ENCODE measurements around the gene CDC14C. TPM values are rescaled to one million over a fixed set of nuclear protein-coding genes. Genes with fewer than 3 reads are reported as not detected.

The CDC14C gene
- total and polyA plus RNA-seq, 9 of the 15 experiments (the other 6 are each of a cell fraction or from before 2014, with no cell fraction given): not detected

GRCh38 chr7:48931481-48931880 lies 7.1 kb downstream of the CDC14C start:
- Histone ChIP-seq H2AFZ (ENCODE audit: low read depth, low read length) (no peak overlapping the region), H3K9ac (ENCODE audit: insufficient read depth in 1 of 2, low read depth in 2 of 2, low read length in 2 of 2) (no peak overlapping the region), H3K4me3 (no peak overlapping the region), H3K79me2 (ENCODE audit: control insufficient read depth, insufficient read depth, low read length) (no peaks in the 10 kb centered on the region), H3K4me1 (replicated peaks in 1 of 2; ENCODE audit: control insufficient read depth in 2 of 2, insufficient read depth in 2 of 2, low read length in 2 of 2) (no peaks in the 10 kb centered on the region), H3K9me3 (replicated peaks; ENCODE audit: control insufficient read depth, insufficient read depth, low read depth, low read length) (no peaks in the 10 kb centered on the region), H3K4me2 (ENCODE audit: insufficient read depth, low read length) (no peak overlapping the region), H3K27me3 (ENCODE audit: control insufficient read depth in 2 of 2, insufficient read depth in 2 of 2, low read length in 2 of 2) (no peaks in the 10 kb centered on the region), H3K27ac (ENCODE audit: extremely low read depth, low read depth, low read length) (no peak overlapping the region), H4K20me1 (replicated peaks; ENCODE audit: control insufficient read depth, insufficient read depth, low read length) (no peaks in the 10 kb centered on the region), H3K9me1 (ENCODE audit: control insufficient read depth, insufficient read depth, low read length) (no peaks in the 10 kb centered on the region), H3K36me3 (ENCODE audit: control insufficient read depth, insufficient read depth, low read length) (no peaks in the 10 kb centered on the region)
- ChIA-PET POLR2A (no interaction called here), CTCF (ENCODE audit: low intra/inter-chr PET ratio) (no interaction called here)
- BruUV-seq (replicated peaks): no TSS peak
- DNase-seq (ENCODE audit: extremely low read depth in 1 of 4, low spot score in 3 of 4) (no peak), ATAC-seq (no peak), FAIRE-seq (no peak)
- intact Hi-C loops (cut with micrococcal nuclease) (no loop called here), in situ Hi-C loops (cut with MboI) (no loop called here)
- WGBS (ENCODE audit: insufficient coverage, low coverage, missing lambda C conversion rate): 7% methylated on average over 2 of the region's 2 CpGs
- TF ChIP-seq SRSF7 (optimal IDR thresholded peaks at IDR 0.05; ENCODE audit: low read depth, low read length) (no peak), RCOR1 (IDR thresholded peaks at IDR 0.05; ENCODE audit: borderline replicate concordance in 1 of 2, low read depth in 2 of 2, low read length in 2 of 2) (no peak), ZBTB7A (IDR thresholded peaks at IDR 0.05; ENCODE audit: borderline replicate concordance, control insufficient read depth, low read depth, low read length) (no peak), TSHZ1 (CRISPR knock-in tag; IDR thresholded peaks at IDR 0.05) (no peak), HES1 (IDR thresholded peaks at IDR 0.05; ENCODE audit: low read depth) (no peak), MCM2 (IDR thresholded peaks at IDR 0.05; ENCODE audit: low read depth) (no peak), ZNF347 (CRISPR knock-in tag; IDR thresholded peaks at IDR 0.05; ENCODE audit: low read depth) (no peak), CUX1 (CRISPR knock-in tag; IDR thresholded peaks at IDR 0.05) (no peak), MNT (conservative IDR thresholded peaks at IDR 0.05) (no peak), HDGF (IDR thresholded peaks at IDR 0.05) (no peak), SRSF1 (IDR thresholded peaks at IDR 0.05; ENCODE audit: low read depth, low read length) (no peak), CHD4 (IDR thresholded peaks at IDR 0.05; ENCODE audit: insufficient read depth, insufficient replicate concordance, low read depth, low read length, poor library complexity, severe bottlenecking) (no peak)
